Measurements from ENCODE around the gene ASPG. TPM values are rescaled to one million over a fixed set of nuclear protein-coding genes. Genes with fewer than 3 reads are reported as not detected.

Gene ASPG
- polyA plus RNA-seq, 1 donor from 2014 or later, result 0.16 TPM

GRCh38 chr14:104141621-104142091 is 56.2 kb downstream of the ASPG start:
- no peak overlapping the region for H3K4me2 ChIP-seq (ENCODE audit: low read length)
- no peaks in the 10 kb centered on the region for H3K9me2 ChIP-seq (ENCODE audit: insufficient read depth, low read length)
- H3K27ac ChIP-seq (ENCODE audit: low read length), result no peak overlapping the region
- H3K36me3 ChIP-seq (ENCODE audit: insufficient read depth, low read length), result no peaks in the 10 kb centered on the region
- no peak overlapping the region for H3K9ac ChIP-seq (ENCODE audit: low read length)
- H3K79me2 ChIP-seq (replicated peaks; ENCODE audit: insufficient read depth, low read length), result peaks cover 16% of the 10 kb centered on the region
- H3K27me3 ChIP-seq (ENCODE audit: insufficient read depth, low read depth, low read length), result peaks cover 16% of the 10 kb centered on the region
- no peaks in the 10 kb centered on the region for H4K20me1 ChIP-seq (ENCODE audit: insufficient read depth)
- no peaks in the 10 kb centered on the region for H3K9me3 ChIP-seq (ENCODE audit: low read length)
- TF ChIP-seq POLR2AphosphoS5 (IDR thresholded peaks at IDR 0.05), result no peak
- no peak for TF ChIP-seq RAD21 (conservative IDR thresholded peaks at IDR 0.05)
- no peak for TF ChIP-seq EZH2 (IDR thresholded peaks at IDR 0.05; ENCODE audit: borderline replicate concordance, insufficient read depth, low read length, poor library complexity, severe bottlenecking)
- no peak for TF ChIP-seq REST (IDR thresholded peaks at IDR 0.05; ENCODE audit: borderline replicate concordance)
- TF ChIP-seq EP300 (conservative IDR thresholded peaks at IDR 0.05; ENCODE audit: poor library complexity, severe bottlenecking), result no peak
- TF ChIP-seq TAF1 (IDR thresholded peaks at IDR 0.05; ENCODE audit: low read depth), result no peak
- TF ChIP-seq CTCF (IDR thresholded peaks at IDR 0.05; ENCODE audit: poor library complexity, severe bottlenecking), result no peak
- no peak for TF ChIP-seq SMC3 (conservative IDR thresholded peaks at IDR 0.05; ENCODE audit: poor library complexity)
- TF ChIP-seq MXI1 (conservative IDR thresholded peaks at IDR 0.05; ENCODE audit: poor library complexity, severe bottlenecking), result no peak
- no peak overlapping the region for H3K4me3 ChIP-seq (ENCODE audit: low read length)
- H2AFZ ChIP-seq (ENCODE audit: low read depth, low read length), result no peak overlapping the region
- H3F3A ChIP-seq (ENCODE audit: insufficient read depth, low read length, poor library complexity, severe bottlenecking), result no peaks in the 10 kb centered on the region

GRCh38 chr14:104142136-104142945 is 56.8 kb downstream of the ASPG start:
- H3K27ac ChIP-seq (ENCODE audit: low read length), result no peak overlapping the region
- no peaks in the 10 kb centered on the region for H3K9me3 ChIP-seq (ENCODE audit: low read length)
- H2AFZ ChIP-seq (ENCODE audit: low read depth, low read length), result no peak overlapping the region
- H3K4me3 ChIP-seq (ENCODE audit: low read length), result no peak overlapping the region
- H3F3A ChIP-seq (ENCODE audit: insufficient read depth, low read length, poor library complexity, severe bottlenecking), result no peaks in the 10 kb centered on the region
- H3K79me2 ChIP-seq (replicated peaks; ENCODE audit: insufficient read depth, low read length), result peaks cover 19% of the 10 kb centered on the region
- TF ChIP-seq TAF1 (IDR thresholded peaks at IDR 0.05; ENCODE audit: low read depth) (no peak), EP300 (conservative IDR thresholded peaks at IDR 0.05; ENCODE audit: poor library complexity, severe bottlenecking) (no peak), SMC3 (conservative IDR thresholded peaks at IDR 0.05; ENCODE audit: poor library complexity) (no peak), RAD21 (conservative IDR thresholded peaks at IDR 0.05) (no peak), REST (IDR thresholded peaks at IDR 0.05; ENCODE audit: borderline replicate concordance) (no peak), EZH2 (IDR thresholded peaks at IDR 0.05; ENCODE audit: borderline replicate concordance, insufficient read depth, low read length, poor library complexity, severe bottlenecking) (no peak), CTCF (IDR thresholded peaks at IDR 0.05; ENCODE audit: poor library complexity, severe bottlenecking) (no peak), POLR2AphosphoS5 (IDR thresholded peaks at IDR 0.05) (no peak), MXI1 (conservative IDR thresholded peaks at IDR 0.05; ENCODE audit: poor library complexity, severe bottlenecking) (no peak)
- H3K9me2 ChIP-seq (ENCODE audit: insufficient read depth, low read length), result no peaks in the 10 kb centered on the region
- no peak overlapping the region for H3K9ac ChIP-seq (ENCODE audit: low read length)
- H3K4me2 ChIP-seq (ENCODE audit: low read length), result no peak overlapping the region
- H4K20me1 ChIP-seq (ENCODE audit: insufficient read depth), result no peaks in the 10 kb centered on the region
- no peaks in the 10 kb centered on the region for H3K36me3 ChIP-seq (ENCODE audit: insufficient read depth, low read length)
- peaks cover 9% of the 10 kb centered on the region for H3K27me3 ChIP-seq (ENCODE audit: insufficient read depth, low read depth, low read length)

Measured in neural cell (in vitro differentiated cells).